ENCODE measurements around the gene ETS2.

ETS2 gene

DNA sequence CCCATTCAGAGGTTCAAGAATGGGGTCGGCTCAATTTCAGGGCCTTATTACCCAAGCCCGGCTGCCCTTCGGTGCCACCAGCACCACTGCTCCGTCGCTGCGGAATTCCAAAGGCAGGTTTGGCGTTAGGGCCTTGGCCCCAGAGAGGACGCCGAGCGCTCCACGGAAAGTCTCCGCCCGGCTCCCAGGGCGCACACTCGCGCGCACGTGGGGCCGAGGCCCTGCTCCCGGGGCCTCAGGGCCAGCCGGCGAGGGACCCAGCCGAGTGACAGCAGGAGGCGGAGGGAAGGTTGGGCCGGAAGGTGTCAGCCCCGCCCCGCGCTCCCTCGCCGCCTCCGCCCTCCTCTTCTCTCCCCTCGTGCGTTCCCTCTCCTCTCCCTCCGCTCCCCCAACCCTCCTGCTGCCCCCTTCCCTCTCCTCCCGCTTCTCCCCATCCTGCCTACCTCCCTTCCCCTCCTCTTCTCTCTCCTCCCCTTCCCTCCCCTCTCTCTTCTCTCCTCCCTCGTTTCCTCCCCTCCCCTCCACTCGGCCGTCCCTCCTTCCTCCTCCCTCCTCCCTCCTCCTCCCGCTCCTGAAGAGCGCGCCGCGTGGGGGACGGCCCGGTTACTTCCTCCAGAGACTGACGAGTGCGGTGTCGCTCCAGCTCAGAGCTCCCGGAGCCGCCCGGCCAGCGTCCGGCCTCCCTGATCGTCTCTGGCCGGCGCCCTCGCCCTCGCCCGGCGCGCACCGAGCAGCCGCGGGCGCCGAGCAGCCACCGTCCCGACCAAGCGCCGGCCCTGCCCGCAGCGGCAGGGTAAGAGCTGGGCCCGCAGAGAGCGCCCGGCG lies at the start of gene ETS2:
TSS of gene ETS2 (plus strand) at position 602 of the 825 bp plus-strand sequence. CDS start 4,106 bp downstream, outside the sequence.
- peak; percentile 63 to 89 for DNase-seq

DNA sequence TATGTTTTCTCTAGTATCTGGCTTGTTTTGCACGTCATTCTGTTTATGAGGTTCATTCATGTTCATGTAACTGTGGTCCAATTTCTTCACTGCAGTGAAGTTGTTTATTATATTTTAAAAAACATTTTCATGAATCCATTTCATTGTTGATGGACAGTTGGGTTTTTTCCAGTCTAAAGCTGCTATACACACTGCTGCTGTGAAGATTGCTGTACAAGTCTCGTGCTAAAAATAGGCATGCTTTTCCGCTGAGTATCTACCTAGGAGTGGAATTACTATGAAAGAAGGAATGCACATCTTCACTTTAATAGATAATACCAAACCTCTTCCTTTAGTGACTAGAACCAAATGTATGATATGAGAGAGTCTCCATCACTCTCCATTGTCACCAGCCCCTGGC lies 49.0 kb upstream of the ETS2 start:
- no peak for DNase-seq

DNA sequence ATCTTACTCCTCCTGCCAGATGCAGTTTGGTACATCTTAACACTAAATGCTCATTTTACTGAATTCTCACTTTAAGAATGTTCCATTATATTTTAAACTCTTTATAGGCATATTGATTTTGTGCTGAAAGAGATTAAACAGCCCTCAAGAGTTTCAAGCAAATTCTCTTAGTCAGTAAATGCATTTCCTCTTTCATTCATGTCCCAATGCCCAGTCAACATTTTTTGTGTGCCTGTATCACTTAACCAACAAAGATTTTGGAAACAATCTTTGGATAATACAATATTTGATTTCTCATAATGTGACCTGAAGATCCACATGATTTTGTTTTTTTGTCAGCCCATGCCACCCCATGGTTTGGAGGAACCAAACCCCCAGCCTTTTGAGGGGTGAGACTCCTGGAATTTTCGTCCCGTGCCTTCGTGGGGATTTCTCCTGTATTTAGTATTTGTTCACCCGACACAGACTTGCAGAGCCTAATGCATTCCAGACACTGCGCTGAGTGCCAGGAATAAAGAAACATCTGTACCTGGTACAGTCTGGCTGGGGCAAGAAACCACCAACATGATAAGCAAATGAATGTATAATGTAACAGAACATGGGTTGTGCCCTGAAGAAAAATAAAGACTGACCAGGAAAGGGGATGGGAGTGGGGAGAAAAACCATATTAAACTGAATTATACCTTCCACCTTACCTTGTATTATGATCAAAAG lies 47.1 kb upstream of the ETS2 start:
- DNase-seq, result no peak

DNA sequence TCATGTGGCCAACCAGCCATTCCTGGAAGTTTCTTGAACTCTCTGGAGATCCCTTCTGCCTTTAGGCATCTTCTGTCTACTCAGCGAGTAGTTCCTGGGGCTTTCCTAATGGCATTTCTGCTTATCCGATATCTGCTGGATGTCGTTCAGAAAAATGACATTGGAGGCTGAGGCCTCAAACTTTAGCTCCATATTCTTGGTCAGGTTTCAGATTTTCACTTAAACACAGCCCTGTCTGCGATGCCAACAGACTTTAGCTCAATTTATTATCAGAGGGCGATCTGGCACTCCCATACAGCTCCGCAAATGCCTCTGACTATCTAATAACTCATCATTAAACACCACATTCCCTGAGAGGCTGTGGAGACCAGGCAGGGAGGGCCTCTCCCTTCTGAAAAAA lies 46.3 kb upstream of the ETS2 start:
- DNase-seq, result no peak

DNA sequence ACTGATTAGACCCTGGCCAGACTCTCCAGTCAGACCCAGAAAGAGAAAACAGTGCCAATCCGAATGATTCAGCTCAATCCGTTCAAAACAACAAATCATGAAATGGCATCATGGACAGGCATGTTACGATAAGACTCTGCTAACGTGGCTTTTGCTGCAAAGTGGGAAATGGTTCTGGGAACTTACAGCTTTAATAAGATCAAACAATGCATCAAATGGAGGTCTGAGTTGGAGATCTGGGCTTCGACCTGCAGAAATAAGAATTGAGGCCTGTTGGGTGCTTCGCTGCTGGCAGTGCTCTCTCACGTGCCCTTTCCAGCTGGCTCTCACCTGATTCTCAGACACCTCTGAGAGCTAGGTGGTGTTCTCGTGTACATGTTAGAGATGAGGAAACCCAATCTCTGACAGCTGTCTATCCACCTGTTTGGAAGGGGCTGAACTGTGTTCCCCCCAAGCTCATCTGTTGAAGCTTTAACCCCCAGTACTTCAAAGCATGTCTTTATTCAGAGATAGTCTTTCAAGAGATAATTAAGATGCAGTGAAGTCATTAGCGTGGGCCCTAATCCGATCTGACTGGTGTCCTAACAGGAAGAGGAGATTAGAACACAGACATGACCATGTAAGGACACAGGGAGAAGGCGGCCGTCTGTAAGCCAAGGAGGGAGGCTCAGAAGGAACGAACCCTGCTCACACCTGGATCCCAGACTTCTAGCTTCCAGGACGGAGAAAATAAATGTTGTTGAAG lies 45.5 kb upstream of the ETS2 start:
- DNase-seq, result no peak

DNA sequence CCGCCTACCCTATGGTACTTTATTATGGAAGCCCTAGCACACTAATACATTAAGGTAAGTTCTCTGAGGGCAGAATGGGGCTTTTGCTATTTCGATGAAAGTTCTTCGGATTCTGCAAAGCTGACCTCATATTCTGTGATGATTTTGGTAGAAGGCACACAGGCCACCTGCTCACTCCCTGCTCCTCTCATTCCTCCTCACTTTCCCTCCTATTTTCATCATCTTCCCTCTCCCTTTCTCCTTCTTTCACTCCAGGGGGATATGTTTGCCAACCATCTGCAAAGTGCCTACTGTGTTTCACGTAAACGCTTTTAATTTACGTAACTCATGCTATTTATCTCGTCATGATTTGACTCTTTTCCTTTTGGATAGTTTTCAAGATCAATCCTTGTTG lies 45.0 kb upstream of the ETS2 start:
- DNase-seq, result no peak

DNA sequence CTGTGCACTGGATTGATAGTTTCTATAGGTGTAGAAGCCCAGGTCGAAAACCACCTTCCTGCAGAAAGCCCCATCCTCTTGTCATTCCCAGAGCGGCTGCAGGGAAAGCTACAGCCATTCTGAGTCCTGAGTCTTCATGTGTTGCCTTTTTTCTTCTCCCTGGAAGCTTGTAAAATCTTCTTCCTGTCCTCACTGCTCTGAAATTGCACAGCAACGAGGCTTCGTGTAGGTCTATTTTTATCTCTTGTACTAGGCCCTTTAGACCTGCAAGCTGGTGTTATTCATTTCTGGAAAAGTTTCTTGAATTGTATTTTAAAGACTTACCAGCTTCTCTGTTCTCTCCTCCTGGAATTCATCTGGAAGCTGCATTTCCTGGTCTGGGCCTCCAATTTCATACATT lies 44.2 kb upstream of the ETS2 start:
- no peak for DNase-seq

DNA sequence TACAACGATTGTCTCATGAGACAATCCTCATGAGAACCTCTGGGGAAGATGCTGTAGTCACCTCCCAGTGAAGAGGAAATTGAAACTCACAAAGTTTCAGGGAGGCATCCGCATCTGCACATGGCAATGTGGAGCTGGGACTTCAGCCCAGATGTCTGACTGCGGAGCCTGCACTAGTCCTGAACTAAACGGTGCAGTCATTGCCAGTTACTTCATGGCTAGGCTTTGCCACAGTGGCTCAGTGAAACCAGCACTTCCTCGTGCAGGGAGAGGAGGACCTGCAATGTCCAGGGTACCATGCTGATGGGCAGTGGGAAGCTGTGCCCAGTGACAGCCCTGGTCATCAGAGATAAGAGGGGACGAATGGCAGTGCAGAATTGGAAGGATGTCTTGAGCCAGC lies 40.7 kb upstream of the ETS2 start:
- DNase-seq, result no peak

DNA sequence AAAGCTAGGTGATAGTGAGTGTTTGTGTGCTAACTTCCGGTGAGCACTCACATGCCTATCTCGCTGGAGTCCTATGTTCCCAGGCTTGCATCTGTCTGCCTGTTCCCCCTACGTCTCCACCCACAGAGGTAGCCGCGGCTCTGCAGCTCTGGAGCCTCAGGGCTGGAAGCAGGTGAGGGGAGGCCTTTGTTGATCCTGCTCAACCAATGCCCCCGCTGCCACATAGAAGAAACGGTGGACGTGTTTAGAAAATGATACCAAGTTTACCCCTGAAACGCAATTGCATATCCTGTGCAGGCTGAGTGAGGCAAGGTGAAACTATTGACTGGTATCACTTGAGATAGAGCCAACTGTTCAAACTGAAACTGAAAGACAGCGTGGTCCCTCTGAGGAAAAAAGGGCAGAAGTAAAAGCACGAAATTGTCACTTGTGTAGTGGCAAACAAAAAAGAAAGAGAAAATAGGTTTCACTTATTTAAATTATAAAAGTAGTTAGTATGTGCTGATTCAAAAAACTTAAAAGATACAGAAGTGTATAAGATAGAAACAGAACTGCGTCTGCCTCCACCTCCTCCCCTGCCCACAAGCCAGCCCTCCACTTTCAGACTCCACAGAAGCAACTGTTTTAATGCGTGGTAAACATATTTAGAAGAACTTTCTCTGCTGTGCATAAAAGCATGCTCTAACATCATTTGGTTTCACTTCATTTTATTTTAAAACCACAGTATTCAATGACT lies 38.6 kb upstream of the ETS2 start:
- no peak for DNase-seq

DNA sequence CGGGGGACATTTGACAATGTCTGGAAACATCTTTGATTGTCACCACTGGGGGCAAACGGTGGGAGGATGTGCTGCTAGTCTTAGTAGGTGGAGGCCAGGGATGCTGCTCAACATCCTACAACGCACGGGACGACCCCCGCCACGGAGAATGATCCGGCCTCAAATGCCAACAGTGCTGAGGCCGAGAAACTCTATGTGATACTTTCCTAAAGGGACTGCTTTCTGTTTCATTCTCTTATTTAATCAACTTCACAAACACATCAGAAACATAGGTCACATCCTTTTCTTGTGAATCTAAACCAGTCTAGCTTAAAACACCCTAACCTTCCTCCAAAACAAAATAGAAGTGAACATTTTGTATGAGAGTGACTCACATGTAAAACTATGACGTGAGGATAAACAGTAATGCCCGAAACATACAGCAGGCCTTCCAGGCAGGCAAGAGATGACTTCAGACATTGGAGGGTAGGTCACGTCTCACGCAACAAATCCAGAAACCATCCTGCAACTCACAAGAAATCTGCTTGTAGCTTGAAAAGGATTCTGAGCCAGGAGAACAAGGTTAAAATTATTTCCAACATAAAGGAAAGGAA lies 37.2 kb upstream of the ETS2 start:
- DNase-seq, result no peak

DNA sequence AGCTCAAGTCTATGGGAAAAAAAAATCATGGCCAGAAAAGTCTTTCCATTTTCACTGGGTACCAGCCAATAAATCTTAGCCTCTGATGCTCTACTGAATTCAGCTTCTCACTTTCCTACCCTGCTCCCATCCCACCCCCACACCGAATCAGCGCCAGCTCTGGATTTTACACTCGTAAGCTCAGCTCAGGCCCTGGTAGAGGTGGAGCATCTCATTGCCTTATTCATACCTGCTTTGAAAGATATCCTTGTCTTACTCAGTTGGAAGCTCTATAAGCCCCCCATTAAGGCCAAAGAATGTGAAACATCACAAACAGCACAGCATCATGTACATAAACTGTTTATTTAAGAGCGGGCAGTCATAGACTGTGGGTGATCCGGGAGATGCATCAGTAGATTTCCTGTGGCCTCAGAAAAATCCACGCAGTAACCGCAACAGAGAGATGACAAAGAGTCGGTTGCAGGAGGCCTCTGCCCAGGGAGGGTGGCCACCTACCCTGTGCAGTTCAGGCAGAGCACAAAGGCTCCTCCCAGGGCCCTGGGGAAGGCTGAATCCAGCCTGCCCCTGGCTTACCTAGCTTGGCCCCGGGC lies 36.4 kb upstream of the ETS2 start:
- no peak for DNase-seq

DNA sequence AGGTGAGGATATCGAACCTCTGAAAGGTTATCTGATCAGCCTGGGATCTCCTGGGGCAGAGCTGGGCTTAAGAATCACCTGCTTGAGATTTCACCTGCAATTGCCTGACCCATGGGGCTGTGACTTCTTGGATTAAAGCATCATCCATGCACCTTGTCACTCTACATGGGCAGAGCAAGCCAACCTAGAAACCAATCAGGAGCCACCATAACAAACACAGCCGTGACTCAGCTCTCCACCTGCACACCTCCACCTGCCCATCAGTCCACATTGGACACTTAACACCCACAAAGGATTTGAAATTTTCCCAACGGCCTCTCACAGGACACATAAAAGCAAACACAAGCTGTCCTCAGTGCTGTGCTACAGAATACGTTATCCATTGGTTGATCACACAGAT lies 35.1 kb upstream of the ETS2 start:
- DNase-seq, result no peak

DNA sequence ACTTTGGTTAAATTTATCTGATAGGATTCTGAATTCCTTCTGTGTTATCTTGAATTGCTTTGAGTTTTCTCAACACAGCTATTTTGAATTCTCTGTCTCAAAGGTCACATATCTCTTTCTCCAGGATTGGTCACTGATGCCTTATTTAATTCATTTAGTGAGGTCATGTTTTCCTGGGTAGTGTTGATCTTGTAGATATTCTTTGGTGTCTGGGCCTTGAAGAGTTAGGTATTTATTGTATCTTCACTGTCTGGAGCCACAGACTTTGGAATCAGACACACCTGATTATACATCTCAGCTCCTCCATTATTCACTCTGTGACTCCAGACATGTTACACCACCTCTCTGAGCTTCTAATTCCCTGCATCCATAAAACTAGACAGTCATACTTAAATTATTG lies 34.2 kb upstream of the ETS2 start:
- DNase-seq, result no peak

DNA sequence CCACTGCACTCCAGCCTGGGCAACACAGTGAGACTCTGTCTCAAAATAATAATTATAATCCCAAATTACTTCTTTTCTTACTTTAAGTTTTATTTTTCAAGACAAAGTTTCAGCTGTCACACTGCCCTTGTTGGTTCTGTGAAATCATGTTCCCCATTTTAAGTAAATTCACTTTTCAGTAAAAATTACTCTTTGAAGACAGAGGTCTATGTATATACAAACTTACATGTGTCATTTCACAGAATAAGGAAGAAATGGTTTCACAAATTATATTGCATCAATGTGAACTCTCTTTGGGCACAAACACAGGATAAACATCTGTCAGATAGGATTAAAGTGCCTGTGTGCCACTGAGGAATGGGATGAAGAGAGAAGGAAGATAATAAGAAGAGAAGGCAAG lies 33.1 kb upstream of the ETS2 start:
- DNase-seq, result no peak

DNA sequence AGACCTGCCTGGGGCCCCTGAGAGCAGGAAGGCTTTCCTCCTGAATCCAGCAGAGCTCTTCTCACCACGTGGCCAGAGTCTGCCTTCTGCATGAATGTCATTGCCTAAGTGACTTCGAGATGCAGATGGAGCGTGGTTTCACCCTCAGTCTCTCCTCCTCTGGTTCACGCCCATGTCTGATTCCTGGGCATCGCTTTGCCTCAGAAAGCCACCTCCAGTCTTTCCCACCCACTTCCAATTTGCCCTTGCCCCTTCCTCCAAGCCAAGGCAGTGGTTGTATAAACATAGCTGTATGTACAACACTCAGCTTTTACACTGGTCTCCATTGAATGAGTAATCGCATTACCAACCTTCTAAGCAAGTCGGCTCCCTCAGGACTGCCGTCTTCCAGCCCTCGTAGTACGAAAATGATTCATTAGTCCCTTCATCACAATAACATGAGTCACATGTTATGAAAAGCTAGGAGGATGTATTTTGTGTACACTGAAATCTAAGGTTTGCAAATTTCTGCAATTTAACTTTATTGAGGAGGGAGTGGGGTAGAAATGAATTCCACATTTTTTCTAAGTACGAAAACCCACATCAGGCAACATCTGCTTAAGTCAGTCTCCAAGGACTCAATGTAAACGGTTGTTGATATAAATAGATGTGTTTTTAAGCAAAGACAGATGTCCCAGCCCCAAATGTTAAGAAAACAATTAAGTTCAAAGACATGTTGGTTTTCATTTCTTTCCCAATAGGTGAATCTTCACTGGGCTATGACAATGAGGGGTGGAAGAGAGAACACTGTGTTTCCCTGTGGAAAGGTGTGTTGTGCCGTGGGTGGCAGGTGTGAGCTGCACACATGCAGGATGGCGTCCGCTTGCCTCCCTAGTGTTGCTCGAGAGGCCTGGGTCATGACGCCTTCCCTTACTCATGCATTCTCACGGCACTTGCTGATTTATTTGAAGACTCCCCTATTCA lies 32.3 kb upstream of the ETS2 start:
- no peak for DNase-seq

DNA sequence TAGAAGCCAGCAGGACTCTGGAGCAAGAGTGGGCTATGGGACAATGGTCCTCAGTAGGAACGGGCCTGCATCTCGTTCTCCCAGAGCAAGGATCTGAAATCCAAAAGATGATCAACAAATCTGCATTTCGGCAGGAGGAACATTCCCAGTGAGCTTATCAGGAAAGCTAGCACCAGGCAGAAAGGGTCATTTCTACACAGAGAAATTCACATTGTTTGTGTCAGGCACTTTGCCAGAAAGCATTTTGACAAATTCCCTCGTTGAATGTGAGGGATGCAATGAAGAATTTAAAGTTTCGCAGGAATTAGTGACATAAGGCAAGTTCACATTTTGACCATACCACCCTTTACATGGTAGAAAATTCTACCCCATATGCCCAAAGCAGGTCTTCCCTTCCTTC lies 31.6 kb upstream of the ETS2 start:
- DNase-seq, result no peak

DNA sequence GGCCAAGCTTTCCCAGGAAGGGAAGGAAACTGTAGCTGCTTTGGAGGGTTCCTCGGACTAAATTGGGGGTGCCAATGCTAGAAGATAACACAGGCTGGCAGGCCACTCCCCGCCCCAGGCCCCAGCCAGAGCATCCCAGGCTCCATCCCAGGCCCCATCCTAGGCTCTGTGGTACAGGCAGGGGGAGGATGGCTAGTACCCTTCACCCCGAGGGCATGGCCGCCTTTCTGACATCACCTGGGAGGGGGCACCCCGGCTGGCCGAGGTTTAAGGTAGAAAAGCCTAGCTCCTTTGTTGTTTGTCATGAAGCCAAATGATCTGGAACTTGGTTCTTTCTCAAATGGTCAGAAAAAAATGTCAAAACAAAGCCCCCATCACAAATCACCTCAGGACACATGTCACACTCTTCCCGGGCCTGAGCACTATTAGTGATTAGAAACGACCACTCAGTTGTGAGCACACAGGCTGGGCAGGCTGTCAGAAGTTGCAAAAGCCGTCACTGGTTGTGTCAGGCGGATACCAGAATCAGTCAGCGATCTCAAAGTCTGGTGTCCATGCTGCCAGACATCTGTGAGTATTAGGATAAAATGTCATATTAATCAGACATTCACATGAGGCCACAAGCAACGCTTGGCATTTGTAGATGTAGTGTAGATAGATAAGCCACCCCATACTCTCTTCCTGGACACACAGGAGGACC lies 31.0 kb upstream of the ETS2 start:
- no peak for DNase-seq

DNA sequence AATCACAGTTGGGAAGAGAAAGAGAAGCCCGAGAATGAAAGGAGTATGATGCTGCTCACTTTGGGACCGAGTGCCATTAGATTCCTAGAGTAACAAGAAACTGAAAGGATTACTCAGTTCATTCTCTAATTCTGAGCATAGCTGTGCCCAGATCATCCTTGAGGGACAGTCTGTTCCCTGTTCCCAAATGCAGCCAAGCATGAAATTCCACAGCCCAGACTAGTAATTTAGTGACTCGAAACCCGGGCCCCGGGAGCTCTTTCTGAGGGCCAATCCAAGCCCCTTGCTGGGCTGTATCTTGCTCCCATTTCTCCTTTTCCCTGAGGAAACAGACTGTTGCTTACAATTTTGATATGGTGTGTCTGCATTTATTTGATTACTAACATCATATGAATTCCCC lies 30.0 kb upstream of the ETS2 start:
- DNase-seq, result no peak

DNA sequence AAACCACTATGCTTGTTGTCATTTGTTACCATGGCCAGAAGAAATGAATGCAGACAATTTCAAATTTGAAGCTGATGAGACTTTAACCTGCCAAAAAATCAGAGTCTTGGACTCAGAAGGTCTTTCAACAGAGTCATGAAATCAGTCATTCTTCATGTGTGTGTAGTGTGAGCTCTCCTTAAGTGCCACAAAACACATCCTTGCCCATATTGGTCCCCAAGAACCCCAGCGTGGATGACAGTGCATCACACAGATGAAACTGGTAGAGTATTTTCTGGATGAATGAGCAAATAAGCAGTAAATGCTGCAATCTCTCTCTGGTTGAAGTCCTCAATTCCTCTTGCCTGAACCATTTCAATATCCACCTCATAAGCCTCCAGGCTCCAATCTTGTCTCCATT lies 28.7 kb upstream of the ETS2 start:
- no peak for DNase-seq

DNA sequence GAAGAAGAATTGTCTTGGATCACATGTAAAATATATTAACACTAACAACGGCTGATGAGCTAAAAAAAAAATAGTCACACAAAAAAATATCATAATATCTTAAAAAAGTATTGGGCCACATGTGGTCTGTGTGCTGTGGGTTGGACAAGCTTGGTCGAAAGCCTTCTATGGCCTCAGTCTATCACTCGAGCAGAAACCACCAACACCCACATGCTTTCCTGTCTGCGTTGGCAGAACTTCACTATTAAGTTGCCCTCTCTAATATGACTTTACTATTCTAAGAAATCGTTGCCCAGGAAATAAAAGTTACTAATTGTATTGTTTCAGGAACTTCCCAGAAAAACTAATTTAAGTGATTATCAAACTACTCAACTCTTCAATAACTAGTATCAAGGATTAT lies 28.2 kb upstream of the ETS2 start:
- no peak for DNase-seq

All from NCI-H446 (cell line).